ENCODE data around the gene HOXC10. TPM values are rescaled to one million over a fixed set of nuclear protein-coding genes. Genes with fewer than 3 reads are reported as not detected.

HOXC10 gene
- total and polyA plus RNA-seq, 2 experiments from 2014 or later: not detected

GRCh38 chr12:53978477-53979356, 6.2 kb upstream of the HOXC10 start:
- no peak overlapping the region for H2AFZ ChIP-seq
- peaks cover 31% of the 10 kb centered on the region for H4K20me1 ChIP-seq (replicated peaks; ENCODE audit: insufficient read depth)
- H3K27ac Mint-ChIP-seq: no peak overlapping the region
- no peaks in the 10 kb centered on the region for H3K9me2 ChIP-seq (ENCODE audit: insufficient read depth)
- H3K4me3 ChIP-seq: no peak overlapping the region
- peaks cover 26% of the 10 kb centered on the region for H3K4me1 Mint-ChIP-seq
- H3K79me2 ChIP-seq (replicated peaks; ENCODE audit: insufficient read depth): no peaks in the 10 kb centered on the region
- no peak overlapping the region for H3K27ac ChIP-seq (ENCODE audit: low read depth)
- peaks cover 100% of the 10 kb centered on the region for H3K27me3 Mint-ChIP-seq (ENCODE audit: insufficient read depth, low read depth, poor library complexity)
- no peaks in the 10 kb centered on the region for H3K36me3 ChIP-seq (ENCODE audit: insufficient read depth)
- no peaks in the 10 kb centered on the region; the same call in 1 of the 3 replicates for H3K9me3 Mint-ChIP-seq
- ATAC-seq (peak; percentile 8; the same call in 2 of the 3 replicates), DNase-seq (ENCODE audit: low spot score) (peak; percentile 58)
- no peak overlapping the region for H3K4me3 Mint-ChIP-seq
- H3F3A ChIP-seq (replicated peaks; ENCODE audit: low read depth): peaks cover 39% of the 10 kb centered on the region
- peaks cover 100% of the 10 kb centered on the region for H3K27me3 ChIP-seq (ENCODE audit: insufficient read depth)
- H3K36me3 Mint-ChIP-seq (ENCODE audit: low read depth): no peaks in the 10 kb centered on the region; the same call in 2 of the 3 replicates
- H3K4me2 ChIP-seq: peak overlapping the region; percentile 58
- H3K4me1 ChIP-seq (ENCODE audit: insufficient read depth): peaks cover 48% of the 10 kb centered on the region
- TF ChIP-seq EZH2phosphoT487 (IDR thresholded peaks at IDR 0.05; ENCODE audit: unreplicated experiment) (peak; percentile 31), EZH2 (IDR thresholded peaks at IDR 0.05; ENCODE audit: low read depth, unreplicated experiment) (peak; percentile 90), POLR2AphosphoS5 (IDR thresholded peaks at IDR 0.05; ENCODE audit: low read depth) (no peak)
- TF ChIP-seq, protein P1, sequence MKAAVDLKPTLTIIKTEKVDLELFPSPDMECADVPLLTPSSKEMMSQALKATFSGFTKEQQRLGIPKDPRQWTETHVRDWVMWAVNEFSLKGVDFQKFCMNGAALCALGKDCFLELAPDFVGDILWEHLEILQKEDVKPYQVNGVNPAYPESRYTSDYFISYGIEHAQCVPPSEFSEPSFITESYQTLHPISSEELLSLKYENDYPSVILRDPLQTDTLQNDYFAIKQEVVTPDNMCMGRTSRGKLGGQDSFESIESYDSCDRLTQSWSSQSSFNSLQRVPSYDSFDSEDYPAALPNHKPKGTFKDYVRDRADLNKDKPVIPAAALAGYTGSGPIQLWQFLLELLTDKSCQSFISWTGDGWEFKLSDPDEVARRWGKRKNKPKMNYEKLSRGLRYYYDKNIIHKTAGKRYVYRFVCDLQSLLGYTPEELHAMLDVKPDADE (IDR thresholded peaks at IDR 0.05): no peak

GRCh38 chr12:53980104-53980801, 4.7 kb upstream of the HOXC10 start:
- TF ChIP-seq POLR2AphosphoS5 (IDR thresholded peaks at IDR 0.05; ENCODE audit: low read depth) (no peak), EZH2phosphoT487 (IDR thresholded peaks at IDR 0.05; ENCODE audit: unreplicated experiment) (no peak), NANOG (IDR thresholded peaks at IDR 0.05; ENCODE audit: borderline replicate concordance) (no peak), EZH2 (IDR thresholded peaks at IDR 0.05; ENCODE audit: low read depth, unreplicated experiment) (peak; percentile 95)
- TF ChIP-seq, protein P2, sequence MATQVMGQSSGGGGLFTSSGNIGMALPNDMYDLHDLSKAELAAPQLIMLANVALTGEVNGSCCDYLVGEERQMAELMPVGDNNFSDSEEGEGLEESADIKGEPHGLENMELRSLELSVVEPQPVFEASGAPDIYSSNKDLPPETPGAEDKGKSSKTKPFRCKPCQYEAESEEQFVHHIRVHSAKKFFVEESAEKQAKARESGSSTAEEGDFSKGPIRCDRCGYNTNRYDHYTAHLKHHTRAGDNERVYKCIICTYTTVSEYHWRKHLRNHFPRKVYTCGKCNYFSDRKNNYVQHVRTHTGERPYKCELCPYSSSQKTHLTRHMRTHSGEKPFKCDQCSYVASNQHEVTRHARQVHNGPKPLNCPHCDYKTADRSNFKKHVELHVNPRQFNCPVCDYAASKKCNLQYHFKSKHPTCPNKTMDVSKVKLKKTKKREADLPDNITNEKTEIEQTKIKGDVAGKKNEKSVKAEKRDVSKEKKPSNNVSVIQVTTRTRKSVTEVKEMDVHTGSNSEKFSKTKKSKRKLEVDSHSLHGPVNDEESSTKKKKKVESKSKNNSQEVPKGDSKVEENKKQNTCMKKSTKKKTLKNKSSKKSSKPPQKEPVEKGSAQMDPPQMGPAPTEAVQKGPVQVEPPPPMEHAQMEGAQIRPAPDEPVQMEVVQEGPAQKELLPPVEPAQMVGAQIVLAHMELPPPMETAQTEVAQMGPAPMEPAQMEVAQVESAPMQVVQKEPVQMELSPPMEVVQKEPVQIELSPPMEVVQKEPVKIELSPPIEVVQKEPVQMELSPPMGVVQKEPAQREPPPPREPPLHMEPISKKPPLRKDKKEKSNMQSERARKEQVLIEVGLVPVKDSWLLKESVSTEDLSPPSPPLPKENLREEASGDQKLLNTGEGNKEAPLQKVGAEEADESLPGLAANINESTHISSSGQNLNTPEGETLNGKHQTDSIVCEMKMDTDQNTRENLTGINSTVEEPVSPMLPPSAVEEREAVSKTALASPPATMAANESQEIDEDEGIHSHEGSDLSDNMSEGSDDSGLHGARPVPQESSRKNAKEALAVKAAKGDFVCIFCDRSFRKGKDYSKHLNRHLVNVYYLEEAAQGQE (IDR thresholded peaks at IDR 0.05; ENCODE audit: unreplicated experiment): no peak
- TF ChIP-seq, protein P3, sequence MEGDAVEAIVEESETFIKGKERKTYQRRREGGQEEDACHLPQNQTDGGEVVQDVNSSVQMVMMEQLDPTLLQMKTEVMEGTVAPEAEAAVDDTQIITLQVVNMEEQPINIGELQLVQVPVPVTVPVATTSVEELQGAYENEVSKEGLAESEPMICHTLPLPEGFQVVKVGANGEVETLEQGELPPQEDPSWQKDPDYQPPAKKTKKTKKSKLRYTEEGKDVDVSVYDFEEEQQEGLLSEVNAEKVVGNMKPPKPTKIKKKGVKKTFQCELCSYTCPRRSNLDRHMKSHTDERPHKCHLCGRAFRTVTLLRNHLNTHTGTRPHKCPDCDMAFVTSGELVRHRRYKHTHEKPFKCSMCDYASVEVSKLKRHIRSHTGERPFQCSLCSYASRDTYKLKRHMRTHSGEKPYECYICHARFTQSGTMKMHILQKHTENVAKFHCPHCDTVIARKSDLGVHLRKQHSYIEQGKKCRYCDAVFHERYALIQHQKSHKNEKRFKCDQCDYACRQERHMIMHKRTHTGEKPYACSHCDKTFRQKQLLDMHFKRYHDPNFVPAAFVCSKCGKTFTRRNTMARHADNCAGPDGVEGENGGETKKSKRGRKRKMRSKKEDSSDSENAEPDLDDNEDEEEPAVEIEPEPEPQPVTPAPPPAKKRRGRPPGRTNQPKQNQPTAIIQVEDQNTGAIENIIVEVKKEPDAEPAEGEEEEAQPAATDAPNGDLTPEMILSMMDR (conservative IDR thresholded peaks at IDR 0.05; ENCODE audit: low read depth in 2 of 2): no peak
- H3K4me3 ChIP-seq: no peak overlapping the region
- H3K4me1 ChIP-seq (ENCODE audit: insufficient read depth): peaks cover 55% of the 10 kb centered on the region
- Mint-ChIP-seq H3K27ac (no peak overlapping the region), H3K9me3 (no peaks in the 10 kb centered on the region; the same call in 1 of the 3 replicates), H3K4me1 (peaks cover 28% of the 10 kb centered on the region), H3K36me3 (ENCODE audit: low read depth) (no peaks in the 10 kb centered on the region; the same call in 2 of the 3 replicates), H3K27me3 (ENCODE audit: insufficient read depth, low read depth, poor library complexity) (peaks cover 100% of the 10 kb centered on the region), H3K4me3 (no peak overlapping the region)
- no peak overlapping the region for H2AFZ ChIP-seq
- H4K20me1 ChIP-seq (replicated peaks; ENCODE audit: insufficient read depth): peaks cover 31% of the 10 kb centered on the region
- H3K36me3 ChIP-seq (ENCODE audit: insufficient read depth): no peaks in the 10 kb centered on the region
- no peak overlapping the region for H3K4me2 ChIP-seq
- no peak overlapping the region for H3K27ac ChIP-seq (ENCODE audit: low read depth)
- H3F3A ChIP-seq (replicated peaks; ENCODE audit: low read depth): peaks cover 44% of the 10 kb centered on the region
- no peaks in the 10 kb centered on the region for H3K9me2 ChIP-seq (ENCODE audit: insufficient read depth)
- no peak for ATAC-seq
- no peaks in the 10 kb centered on the region for H3K79me2 ChIP-seq (replicated peaks; ENCODE audit: insufficient read depth)
- peaks cover 98% of the 10 kb centered on the region for H3K27me3 ChIP-seq (ENCODE audit: insufficient read depth)
- DNase-seq (ENCODE audit: low spot score): no peak

Data from GM23338 (cell line).